Measurements from ENCODE around the gene PLCH1. TPM values are rescaled to one million over a fixed set of nuclear protein-coding genes. Genes with fewer than 3 reads are reported as not detected.

The PLCH1 gene
- total and polyA plus RNA-seq, 3 experiments from 2014 or later = not detected

DNA sequence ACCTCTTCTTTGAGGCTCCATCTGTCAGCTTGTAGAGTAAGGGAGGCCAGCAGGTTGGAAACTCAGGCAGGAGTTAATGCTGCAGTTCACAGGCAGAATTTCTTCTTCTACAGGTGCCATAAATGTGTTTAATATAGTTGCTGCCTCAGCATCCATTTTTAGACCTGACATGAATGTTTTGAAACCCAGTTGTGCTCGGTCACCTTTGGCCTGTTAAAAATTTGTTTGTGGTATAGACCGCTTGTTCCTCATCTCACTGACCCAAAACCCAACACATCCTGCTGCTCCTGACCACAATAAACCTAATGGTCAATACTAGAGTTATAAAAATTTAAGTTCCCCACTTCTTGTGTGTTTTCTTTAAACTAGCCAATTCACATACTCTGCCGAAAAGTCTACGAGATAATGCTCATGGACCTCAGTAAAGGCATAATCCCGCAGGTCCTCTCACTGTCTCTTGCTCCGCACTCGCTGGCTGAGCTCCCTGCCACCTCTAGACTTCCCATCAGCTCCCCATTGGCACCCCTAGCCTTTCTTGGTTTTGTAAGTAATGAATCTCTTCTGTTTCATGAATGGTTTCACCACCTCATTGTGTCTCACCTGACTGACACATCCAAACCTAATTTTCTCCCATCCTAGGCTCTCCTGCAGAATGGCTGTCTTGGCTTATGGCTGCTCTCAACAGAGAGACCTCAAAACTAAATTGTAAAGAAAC lies 312.9 kb downstream of the PLCH1 start:
- DNase-seq = no peak
- Mint-ChIP-seq H3K4me1 (no peaks in the 10 kb centered on the region), H3K4me3 (no peak overlapping the region)

GRCh38 chr3:155428563-155428962 lies 316.3 kb downstream of the PLCH1 start:
- Mint-ChIP-seq H3K9me3 (peaks cover 0 to 14% (median 3%) of the 10 kb centered on the region in 5 donors), H3K4me3 (no peak overlapping the region), H3K36me3 (no peaks in the 10 kb centered on the region), H3K27me3 (peaks cover 0 to 3% of the 10 kb centered on the region in 2 donors), H3K4me1 (no peaks in the 10 kb centered on the region), H3K27ac (no peak overlapping the region)
- ChIA-PET POLR2A (no interaction called here), CTCF (no interaction called here)
- no peak for DNase-seq
- no peaks in the 10 kb centered on the region for H3K27me3 ChIP-seq (ENCODE audit: insufficient read depth, low read length, poor library complexity, severe bottlenecking)
- no peak overlapping the region for H3K27ac ChIP-seq (ENCODE audit: low read depth, low read length)
- H3K4me3 ChIP-seq (ENCODE audit: low read length) = no peak overlapping the region
- no peaks in the 10 kb centered on the region for H3K36me3 ChIP-seq (ENCODE audit: insufficient read depth, low read length)
- H3K4me1 ChIP-seq (ENCODE audit: insufficient read depth, low read length) = no peaks in the 10 kb centered on the region
- H3K9me3 ChIP-seq (ENCODE audit: low read length) = no peaks in the 10 kb centered on the region

More for the DNA sequence above, 312.9 kb downstream of the PLCH1 start:
- no peaks in the 10 kb centered on the region for H3K9me3 ChIP-seq (ENCODE audit: low read length)
- no peak overlapping the region for H3K27ac Mint-ChIP-seq
- H3K4me1 ChIP-seq (ENCODE audit: insufficient read depth, low read length) = no peaks in the 10 kb centered on the region
- H3K36me3 Mint-ChIP-seq = no peaks in the 10 kb centered on the region
- ChIA-PET CTCF (no interaction called here), POLR2A (no interaction called here)
- no peaks in the 10 kb centered on the region for H3K27me3 ChIP-seq (ENCODE audit: insufficient read depth, low read length, poor library complexity, severe bottlenecking)
- H3K4me3 ChIP-seq (ENCODE audit: low read length) = no peak overlapping the region
- H3K27ac ChIP-seq (ENCODE audit: low read depth, low read length) = no peak overlapping the region
- H3K27me3 Mint-ChIP-seq = peaks cover 4% of the 10 kb centered on the region in 2 donors
- H3K36me3 ChIP-seq (ENCODE audit: insufficient read depth, low read length) = no peaks in the 10 kb centered on the region
- H3K9me3 Mint-ChIP-seq = peaks cover 0 to 11% (median 5%) of the 10 kb centered on the region in 5 donors

DNA sequence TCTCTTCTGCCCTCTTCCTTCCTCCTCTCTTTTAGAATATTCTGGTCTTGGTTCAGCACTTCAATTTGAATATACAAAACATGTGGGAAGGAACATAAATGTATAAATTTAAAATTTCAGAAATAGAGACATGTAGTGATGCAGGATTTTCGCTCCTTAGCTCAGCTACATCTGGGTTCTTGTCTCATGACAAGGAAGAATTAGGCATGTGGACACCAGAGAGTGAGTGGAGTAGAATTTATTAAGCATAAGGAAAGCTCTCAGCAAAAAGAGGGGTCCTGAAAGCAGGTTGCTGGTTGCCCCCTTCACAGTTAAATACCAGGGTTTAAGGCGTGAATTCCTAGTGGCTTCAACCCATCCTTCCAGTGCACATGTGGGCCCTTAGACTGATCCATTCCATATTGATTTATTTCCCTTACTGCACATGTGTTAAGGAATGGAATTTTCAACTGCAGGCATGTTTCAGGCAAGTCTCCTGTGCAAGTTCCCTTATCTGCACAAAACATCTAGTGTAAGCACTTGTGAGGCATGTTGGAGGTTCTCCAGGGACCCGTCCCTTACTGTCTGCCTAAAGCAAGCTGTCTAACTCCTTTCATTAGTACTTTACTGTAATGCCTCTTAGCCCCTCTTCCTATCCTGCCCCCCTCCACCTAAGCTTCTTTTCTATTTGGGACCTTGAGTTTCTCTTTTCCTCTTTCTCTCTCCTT lies 318.2 kb downstream of the PLCH1 start:
- Histone ChIP-seq H3K4me1 (ENCODE audit: insufficient read depth, low read length) (no peaks in the 10 kb centered on the region), H3K27me3 (ENCODE audit: insufficient read depth, low read length, poor library complexity, severe bottlenecking) (no peaks in the 10 kb centered on the region), H3K27ac (ENCODE audit: low read depth, low read length) (no peak overlapping the region), H3K4me3 (ENCODE audit: low read length) (no peak overlapping the region), H3K9me3 (ENCODE audit: low read length) (no peaks in the 10 kb centered on the region), H3K36me3 (ENCODE audit: insufficient read depth, low read length) (no peaks in the 10 kb centered on the region)
- Mint-ChIP-seq H3K27me3 (peaks cover 0 to 3% of the 10 kb centered on the region in 2 donors), H3K36me3 (no peaks in the 10 kb centered on the region), H3K27ac (no peak overlapping the region), H3K9me3 (peaks cover 0 to 14% (median 3%) of the 10 kb centered on the region in 5 donors), H3K4me3 (no peak overlapping the region), H3K4me1 (no peaks in the 10 kb centered on the region)
- CTCF ChIA-PET = no interaction called here
- POLR2A ChIA-PET = no interaction called here
- DNase-seq = no peak

DNA sequence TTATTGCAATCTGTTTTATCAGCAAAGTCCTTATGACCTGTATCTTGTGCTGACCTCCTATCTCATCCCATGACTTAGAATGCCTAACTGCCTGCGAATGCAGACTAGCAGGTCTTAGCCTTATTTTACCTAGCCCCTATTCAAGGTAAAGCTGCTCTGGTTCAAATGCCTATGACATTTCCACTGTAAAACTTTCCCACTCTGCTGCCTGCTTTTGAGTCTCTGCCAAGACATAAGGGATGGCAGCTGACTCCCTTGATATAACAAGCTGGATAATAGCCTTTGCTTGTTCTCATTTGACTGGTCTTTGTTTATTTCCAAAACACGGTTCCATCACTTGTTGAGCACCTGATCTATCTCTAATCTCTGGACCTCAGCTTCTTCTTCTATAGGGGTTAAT lies 319.5 kb downstream of the PLCH1 start:
- Histone ChIP-seq H3K4me3 (ENCODE audit: low read length) (no peak overlapping the region), H3K9me3 (ENCODE audit: low read length) (no peaks in the 10 kb centered on the region), H3K4me1 (ENCODE audit: insufficient read depth, low read length) (no peaks in the 10 kb centered on the region), H3K27ac (ENCODE audit: low read depth, low read length) (no peak overlapping the region), H3K27me3 (ENCODE audit: insufficient read depth, low read length, poor library complexity, severe bottlenecking) (no peaks in the 10 kb centered on the region), H3K36me3 (ENCODE audit: insufficient read depth, low read length) (no peaks in the 10 kb centered on the region)
- Mint-ChIP-seq H3K27me3 (peaks cover 0 to 3% of the 10 kb centered on the region in 2 donors), H3K27ac (no peak overlapping the region), H3K9me3 (peaks cover 0 to 14% (median 3%) of the 10 kb centered on the region in 5 donors), H3K4me1 (no peaks in the 10 kb centered on the region), H3K36me3 (no peaks in the 10 kb centered on the region), H3K4me3 (no peak overlapping the region)
- CTCF ChIA-PET = no interaction called here
- POLR2A ChIA-PET = no interaction called here
- no peak for DNase-seq

DNA sequence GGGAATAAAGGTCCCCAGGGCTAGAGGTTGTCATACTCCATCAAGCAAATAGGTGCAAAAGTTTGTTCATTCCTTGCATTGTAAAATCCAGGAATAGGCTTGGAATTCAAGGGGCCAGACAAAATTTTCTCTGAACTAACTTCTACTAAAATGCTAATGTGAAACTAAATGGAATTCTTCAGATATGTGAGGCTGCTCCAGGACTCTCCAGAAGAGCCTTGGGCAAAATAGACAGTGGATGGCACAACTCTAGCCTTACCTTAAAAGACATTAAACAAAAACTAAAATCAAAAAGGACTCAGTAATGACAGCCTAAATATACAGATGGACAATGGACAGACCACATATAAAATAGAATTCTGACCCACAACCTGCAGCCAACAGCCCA lies 320.6 kb downstream of the PLCH1 start:
- no peaks in the 10 kb centered on the region for H3K4me1 Mint-ChIP-seq
- H3K27ac Mint-ChIP-seq = no peak overlapping the region
- peaks cover 0 to 3% of the 10 kb centered on the region in 2 donors for H3K27me3 Mint-ChIP-seq
- H3K9me3 Mint-ChIP-seq = peaks cover 0 to 14% (median 3%) of the 10 kb centered on the region in 5 donors
- CTCF ChIA-PET = no interaction called here
- no peaks in the 10 kb centered on the region for H3K36me3 ChIP-seq (ENCODE audit: insufficient read depth, low read length)
- H3K27me3 ChIP-seq (ENCODE audit: insufficient read depth, low read length, poor library complexity, severe bottlenecking) = no peaks in the 10 kb centered on the region
- no peak for DNase-seq
- no peaks in the 10 kb centered on the region for H3K36me3 Mint-ChIP-seq
- H3K4me3 ChIP-seq (ENCODE audit: low read length) = no peak overlapping the region
- H3K27ac ChIP-seq (ENCODE audit: low read depth, low read length) = no peak overlapping the region
- no peaks in the 10 kb centered on the region for H3K4me1 ChIP-seq (ENCODE audit: insufficient read depth, low read length)
- no peak overlapping the region for H3K4me3 Mint-ChIP-seq
- no peaks in the 10 kb centered on the region for H3K9me3 ChIP-seq (ENCODE audit: low read length)
- POLR2A ChIA-PET = no interaction called here

DNA sequence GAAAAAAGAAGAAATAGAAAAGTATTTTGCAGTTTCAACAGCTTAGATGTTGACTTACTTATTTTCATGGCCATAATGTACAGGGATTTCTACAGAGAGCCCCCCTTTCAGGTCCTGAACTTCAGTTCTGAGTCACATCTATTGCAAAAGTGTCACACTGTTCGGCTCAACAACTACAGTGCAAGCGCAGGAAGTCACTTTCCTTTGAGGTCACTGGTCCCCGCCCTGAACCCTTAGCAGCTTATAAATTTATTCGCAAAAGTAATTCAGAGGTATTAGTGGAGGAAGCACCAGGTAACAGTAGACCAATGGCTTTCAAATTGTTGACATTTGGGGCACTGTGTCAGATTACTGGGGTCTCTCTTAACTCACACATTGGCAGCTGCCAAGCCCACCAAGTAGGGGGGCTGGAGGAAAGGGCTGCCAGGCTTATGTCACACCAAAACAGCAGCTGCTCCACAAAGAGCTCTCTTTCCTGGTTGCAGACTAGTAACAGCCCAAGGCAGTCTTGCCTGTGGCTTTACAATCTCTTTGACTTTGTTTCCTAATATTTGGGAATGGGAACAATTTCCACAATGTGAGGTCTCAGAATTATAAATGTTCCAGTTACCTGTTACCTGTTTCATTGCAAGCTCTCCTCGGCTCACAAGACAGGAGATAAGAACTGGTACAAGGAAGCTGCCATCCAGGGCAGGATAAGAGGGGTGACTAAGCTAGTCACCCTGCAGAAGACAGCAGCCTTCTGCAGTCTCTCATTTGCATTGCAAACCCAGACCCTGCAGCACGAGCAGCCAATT lies 321.1 kb downstream of the PLCH1 start:
- Mint-ChIP-seq H3K27me3 (peaks cover 0 to 2% of the 10 kb centered on the region in 2 donors), H3K36me3 (no peaks in the 10 kb centered on the region), H3K9me3 (peaks cover 0 to 12% (median 3%) of the 10 kb centered on the region in 5 donors), H3K4me3 (no peak overlapping the region), H3K4me1 (no peaks in the 10 kb centered on the region), H3K27ac (no peak overlapping the region)
- Histone ChIP-seq H3K4me1 (ENCODE audit: insufficient read depth, low read length) (no peaks in the 10 kb centered on the region), H3K27ac (ENCODE audit: low read depth, low read length) (no peak overlapping the region), H3K27me3 (ENCODE audit: insufficient read depth, low read length, poor library complexity, severe bottlenecking) (no peaks in the 10 kb centered on the region), H3K36me3 (ENCODE audit: insufficient read depth, low read length) (no peaks in the 10 kb centered on the region), H3K9me3 (ENCODE audit: low read length) (no peaks in the 10 kb centered on the region), H3K4me3 (ENCODE audit: low read length) (no peak overlapping the region)
- no peak for DNase-seq
- CTCF ChIA-PET = no interaction called here
- POLR2A ChIA-PET = no interaction called here

- no peak overlapping the region for H3K4me3 ChIP-seq (ENCODE audit: low read length)
- Mint-ChIP-seq H3K9me3 (peaks cover 0 to 2% (median 0%) of the 10 kb centered on the region in 5 donors), H3K36me3 (no peaks in the 10 kb centered on the region), H3K4me1 (no peaks in the 10 kb centered on the region), H3K27ac (no peak overlapping the region), H3K27me3 (peaks cover 0 to 2% of the 10 kb centered on the region in 2 donors), H3K4me3 (no peak overlapping the region)
- H3K4me1 ChIP-seq (ENCODE audit: insufficient read depth, low read length) = no peaks in the 10 kb centered on the region
- POLR2A ChIA-PET = no interaction called here
- H3K27me3 ChIP-seq (ENCODE audit: insufficient read depth, low read length, poor library complexity, severe bottlenecking) = no peaks in the 10 kb centered on the region
- DNase-seq = no peak
- no peak overlapping the region for H3K27ac ChIP-seq (ENCODE audit: low read depth, low read length)
- no peaks in the 10 kb centered on the region for H3K9me3 ChIP-seq (ENCODE audit: low read length)
- CTCF ChIA-PET = no interaction called here
- no peaks in the 10 kb centered on the region for H3K36me3 ChIP-seq (ENCODE audit: insufficient read depth, low read length)
These were observed 323.9 kb downstream of the PLCH1 start for GRCh38 chr3:155420881-155421486.

DNA sequence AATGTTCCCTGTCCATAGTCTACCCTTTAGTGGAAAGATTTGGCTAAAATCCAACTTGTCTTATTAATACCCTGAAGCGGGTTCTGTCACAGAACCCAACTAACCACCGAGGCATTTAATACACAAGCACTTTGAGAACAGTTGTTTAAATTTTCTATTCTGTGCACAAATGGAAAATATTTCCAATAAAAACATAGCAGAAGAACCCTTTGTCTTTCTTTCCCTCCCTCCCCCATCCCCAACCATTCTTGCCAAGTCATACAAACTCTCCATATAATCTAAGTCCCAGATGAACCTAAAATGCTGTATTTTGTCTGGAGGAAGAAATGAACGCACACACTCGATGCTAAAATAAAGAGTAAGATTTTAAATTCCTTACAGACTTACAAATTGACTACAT lies 324.5 kb downstream of the PLCH1 start:
- H3K36me3 Mint-ChIP-seq = no peaks in the 10 kb centered on the region
- ChIA-PET POLR2A (no interaction called here), CTCF (no interaction called here)
- H3K9me3 ChIP-seq (ENCODE audit: low read length) = no peaks in the 10 kb centered on the region
- no peak overlapping the region for H3K4me3 Mint-ChIP-seq
- H3K27ac ChIP-seq (ENCODE audit: low read depth, low read length) = no peak overlapping the region
- no peaks in the 10 kb centered on the region for H3K36me3 ChIP-seq (ENCODE audit: insufficient read depth, low read length)
- no peak overlapping the region for H3K4me3 ChIP-seq (ENCODE audit: low read length)
- no peak for DNase-seq
- H3K4me1 ChIP-seq (ENCODE audit: insufficient read depth, low read length) = no peaks in the 10 kb centered on the region
- H3K4me1 Mint-ChIP-seq = no peaks in the 10 kb centered on the region
- H3K27me3 ChIP-seq (ENCODE audit: insufficient read depth, low read length, poor library complexity, severe bottlenecking) = no peaks in the 10 kb centered on the region
- H3K27ac Mint-ChIP-seq = no peak overlapping the region
- H3K27me3 Mint-ChIP-seq = peaks cover 0 to 2% of the 10 kb centered on the region in 2 donors
- peaks cover 0 to 2% (median 0%) of the 10 kb centered on the region in 5 donors for H3K9me3 Mint-ChIP-seq

Measured in CD8-positive, alpha-beta memory T cell (primary cell).